ENCODE data around the gene SNX7. TPM values are rescaled to one million over a fixed set of nuclear protein-coding genes. Genes with fewer than 3 reads are reported as not detected.
A peak's percentile ranks its signal among the peaks of the same experiment; 100 is the strongest.

Gene SNX7
- total RNA-seq, 4 donors from 2014 or later, result 9.9 to 27.0 (median 18.3) TPM

DNA sequence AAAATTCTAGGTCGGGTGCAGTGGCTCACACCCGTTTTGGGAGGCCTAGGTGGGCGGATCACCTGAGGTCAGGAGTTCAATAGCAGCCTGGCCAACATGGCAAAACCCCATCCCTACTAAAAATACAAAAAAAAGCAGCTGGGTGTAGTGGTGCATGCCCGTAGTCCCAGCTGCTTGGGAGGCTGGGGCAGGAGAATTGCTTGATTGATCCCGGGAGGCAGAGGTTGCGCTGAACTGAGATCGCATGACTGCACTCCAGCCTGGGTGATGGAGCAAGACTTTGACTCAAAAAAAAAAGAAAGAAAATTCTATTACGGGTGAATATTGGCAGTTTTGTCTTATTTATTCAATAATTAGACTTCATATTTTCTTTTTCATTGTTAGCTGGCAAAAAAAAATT, 62.1 kb downstream of the SNX7 start:
- H3K4me1 ChIP-seq, result no peaks in the 10 kb centered on the region
- no peaks in the 10 kb centered on the region for H3K36me3 ChIP-seq
- H3K27ac ChIP-seq, result no peak overlapping the region
- no peak for DNase-seq
- H3K9me3 ChIP-seq, result no peaks in the 10 kb centered on the region
- no peak overlapping the region for H3K4me3 ChIP-seq
- H3K27me3 ChIP-seq, result no peaks in the 10 kb centered on the region
- TF ChIP-seq, protein P1, sequence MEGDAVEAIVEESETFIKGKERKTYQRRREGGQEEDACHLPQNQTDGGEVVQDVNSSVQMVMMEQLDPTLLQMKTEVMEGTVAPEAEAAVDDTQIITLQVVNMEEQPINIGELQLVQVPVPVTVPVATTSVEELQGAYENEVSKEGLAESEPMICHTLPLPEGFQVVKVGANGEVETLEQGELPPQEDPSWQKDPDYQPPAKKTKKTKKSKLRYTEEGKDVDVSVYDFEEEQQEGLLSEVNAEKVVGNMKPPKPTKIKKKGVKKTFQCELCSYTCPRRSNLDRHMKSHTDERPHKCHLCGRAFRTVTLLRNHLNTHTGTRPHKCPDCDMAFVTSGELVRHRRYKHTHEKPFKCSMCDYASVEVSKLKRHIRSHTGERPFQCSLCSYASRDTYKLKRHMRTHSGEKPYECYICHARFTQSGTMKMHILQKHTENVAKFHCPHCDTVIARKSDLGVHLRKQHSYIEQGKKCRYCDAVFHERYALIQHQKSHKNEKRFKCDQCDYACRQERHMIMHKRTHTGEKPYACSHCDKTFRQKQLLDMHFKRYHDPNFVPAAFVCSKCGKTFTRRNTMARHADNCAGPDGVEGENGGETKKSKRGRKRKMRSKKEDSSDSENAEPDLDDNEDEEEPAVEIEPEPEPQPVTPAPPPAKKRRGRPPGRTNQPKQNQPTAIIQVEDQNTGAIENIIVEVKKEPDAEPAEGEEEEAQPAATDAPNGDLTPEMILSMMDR (IDR thresholded peaks at IDR 0.05), result no peak
- no peak for TF ChIP-seq POLR2A (IDR thresholded peaks at IDR 0.05)

DNA sequence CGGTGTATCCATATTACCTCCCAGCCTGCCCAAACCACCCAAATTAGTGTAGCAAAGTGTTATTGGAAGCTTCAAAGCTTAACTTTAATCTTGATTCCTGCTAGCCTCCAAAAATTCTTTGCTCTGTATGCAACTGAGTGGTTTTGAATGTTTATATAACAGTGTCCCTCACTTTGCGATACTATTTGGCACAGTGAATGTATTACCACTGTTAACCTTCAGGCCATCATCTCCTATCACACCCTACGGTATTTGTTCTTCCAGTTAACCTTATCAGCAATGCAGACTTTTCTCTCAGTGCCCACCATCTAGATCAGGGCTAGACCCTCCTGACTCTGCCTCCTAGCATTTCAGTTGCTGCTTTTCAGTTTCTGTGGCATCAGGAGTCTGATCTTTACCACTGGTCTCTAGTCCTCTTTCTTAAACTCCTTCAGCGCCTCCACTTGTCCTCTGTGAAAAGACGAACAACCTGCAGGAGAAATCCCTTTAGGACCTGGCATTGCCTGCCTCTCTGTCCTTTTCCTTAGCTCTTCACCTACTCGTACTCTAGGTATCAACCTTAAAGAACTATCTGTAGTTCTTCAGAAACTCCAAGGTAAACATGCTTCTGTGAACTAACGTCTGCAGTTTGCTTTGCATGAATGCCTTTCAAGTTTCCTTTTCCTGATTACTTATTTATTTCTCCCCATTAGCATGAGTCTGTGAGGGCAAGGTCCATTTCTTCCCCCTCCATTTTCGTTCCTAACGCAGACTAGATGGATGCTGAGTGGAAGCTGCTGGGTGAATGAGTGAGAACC, 71.7 kb downstream of the SNX7 start:
- no peaks in the 10 kb centered on the region for H3K9me3 ChIP-seq
- no peaks in the 10 kb centered on the region for H3K36me3 ChIP-seq
- H3K4me3 ChIP-seq, result no peak overlapping the region
- no peaks in the 10 kb centered on the region for H3K27me3 ChIP-seq
- DNase-seq, result no peak
- no peak for TF ChIP-seq POLR2A (IDR thresholded peaks at IDR 0.05)
- TF ChIP-seq, protein P1 (IDR thresholded peaks at IDR 0.05), result peak in 1 of 6 experiments; percentile 1
- H3K4me1 ChIP-seq, result no peaks in the 10 kb centered on the region
- no peak overlapping the region for H3K27ac ChIP-seq

- no peaks in the 10 kb centered on the region for H3K36me3 ChIP-seq
- H3K9me3 ChIP-seq, result no peaks in the 10 kb centered on the region
- H3K4me3 ChIP-seq, result no peak overlapping the region
- no peak overlapping the region for H3K27ac ChIP-seq
- TF ChIP-seq POLR2A (IDR thresholded peaks at IDR 0.05), result no peak
- TF ChIP-seq, protein P1 (IDR thresholded peaks at IDR 0.05), result no peak
- no peaks in the 10 kb centered on the region for H3K4me1 ChIP-seq
- H3K27me3 ChIP-seq, result no peaks in the 10 kb centered on the region
- DNase-seq, result no peak
Measured at GRCh38 chr1:98733782-98734112, 72.2 kb downstream of the SNX7 start.

- no peaks in the 10 kb centered on the region for H3K4me1 ChIP-seq
- H3K27me3 ChIP-seq, result no peaks in the 10 kb centered on the region
- no peak overlapping the region for H3K27ac ChIP-seq
- no peak for TF ChIP-seq POLR2A (IDR thresholded peaks at IDR 0.05)
- TF ChIP-seq, protein P1 (IDR thresholded peaks at IDR 0.05), result no peak
- no peaks in the 10 kb centered on the region for H3K9me3 ChIP-seq
- no peak for DNase-seq
- no peaks in the 10 kb centered on the region for H3K36me3 ChIP-seq
- no peak overlapping the region for H3K4me3 ChIP-seq
Measured at GRCh38 chr1:98735756-98736155, 74.2 kb downstream of the SNX7 start.

- Histone ChIP-seq H3K4me3 (no peak overlapping the region), H3K27ac (no peak overlapping the region), H3K4me1 (no peaks in the 10 kb centered on the region), H3K27me3 (no peaks in the 10 kb centered on the region), H3K36me3 (no peaks in the 10 kb centered on the region), H3K9me3 (no peaks in the 10 kb centered on the region)
- TF ChIP-seq, protein P1 (IDR thresholded peaks at IDR 0.05), result no peak
- no peak for TF ChIP-seq POLR2A (IDR thresholded peaks at IDR 0.05)
- DNase-seq, result no peak
Measured at GRCh38 chr1:98737835-98738234, 76.3 kb downstream of the SNX7 start.
